H1 (cell line): ENCODE results near the gene MAPK11. TPM values are rescaled to one million over a fixed set of nuclear protein-coding genes. Genes with fewer than 3 reads are reported as not detected.

Experiments
- CTCF ChIA-PET: fragments of 300-600 bp; sonication (Branson Sonifier 250); formaldehyde crosslinking; loops from one replicate; lab custom pipeline; 2021; ENCODE audit not compliant: partially characterized antibody; lab: Charles Lee
- POLR2A ChIA-PET: fragments of 300-600 bp; sonication (Branson Sonifier 250); formaldehyde crosslinking; loops from one replicate; lab custom pipeline; 2021; ENCODE audit warnings: inconsistent platforms; ENCODE audit not compliant: partially characterized antibody; lab: Charles Lee
- DNase-seq, 2 experiments: peaks; one replicate each; pipeline versions ENCODE4 v3.0.0 to v3.0.0-alpha.2; 2010 to 2022; ENCODE audit warnings: low spot score in 2 of 2, low read depth in 1 of 2, mixed read lengths in 1 of 2
- FAIRE-seq: peaks from 2 replicates; lab custom pipeline; 2011; peaks lifted over from hg19 to GRCh38; lab: Jason Lieb, UNC
- H2AFZ ChIP-seq: 2 replicates; pipeline ENCODE4 v1.8.1; 2012; ENCODE audit warnings: low read length, inconsistent platforms
- H2AK5ac ChIP-seq: 2 replicates; pipeline ENCODE4 v1.6.1; 2013; ENCODE audit warnings: low read depth, low read length
- H2BK120ac ChIP-seq: replicated peaks from 2 replicates; pipeline ENCODE3; 2013; ENCODE audit warnings: low read depth, low read length, inconsistent platforms
- H2BK12ac ChIP-seq: 2 replicates; pipeline ENCODE4 v1.6.1; 2013; ENCODE audit warnings: low read depth, low read length
- H2BK15ac ChIP-seq: 2 replicates; pipeline ENCODE4 v1.6.1; 2013; ENCODE audit warnings: low read length
- H2BK20ac ChIP-seq: 2 replicates; pipeline ENCODE4 v1.6.1; 2013; ENCODE audit warnings: low read length
- H2BK5ac ChIP-seq: 2 replicates; pipeline ENCODE4 v1.6.1; 2013; ENCODE audit warnings: low read depth, low read length
- H3K14ac ChIP-seq: 2 replicates; pipeline ENCODE4 v1.6.1; 2013; ENCODE audit warnings: inconsistent platforms; ENCODE audit not compliant: insufficient read length
- H3K18ac ChIP-seq: 2 replicates; pipeline ENCODE4 v1.6.1; 2013; ENCODE audit warnings: low read length; ENCODE audit errors: extremely low read depth
- H3K23ac ChIP-seq: 2 replicates; pipeline ENCODE4 v1.6.1; 2013; ENCODE audit warnings: inconsistent platforms; ENCODE audit not compliant: insufficient read length
- H3K23me2 ChIP-seq: 2 replicates; pipeline ENCODE4 v1.6.1; 2013; ENCODE audit warnings: low read depth, low read length
- H3K27ac ChIP-seq: 2 replicates; pipeline ENCODE4 v1.6.1; 2011; ENCODE audit warnings: low read depth, low read length, inconsistent platforms
- H3K27me3 ChIP-seq, 4 experiments: replicated peaks in 1 of 4; 1 replicate in 1 of 4; 2 replicates in 3 of 4; pipeline versions ENCODE4 v1.6.1 to v1.8.1; 2011 to 2013; ENCODE audit warnings: low read length in 3 of 4, mild to moderate bottlenecking in 3 of 4, inconsistent platforms in 2 of 4, mixed read lengths in 2 of 4, moderate library complexity in 1 of 4; ENCODE audit not compliant: control insufficient read depth in 3 of 4, insufficient read depth in 3 of 4; ENCODE audit errors: extremely low read depth in 1 of 4
- H3K36me3 ChIP-seq, 4 experiments: 2 replicates each; pipeline versions ENCODE4 v1.6.1 to v1.8.1; 2011 to 2013; ENCODE audit warnings: mild to moderate bottlenecking in 4 of 4, low read length in 3 of 4, moderate library complexity in 2 of 4, control low read depth in 1 of 4, inconsistent platforms in 1 of 4; ENCODE audit not compliant: insufficient read depth in 4 of 4, control insufficient read depth in 2 of 4
- H3K4ac ChIP-seq: replicated peaks from 2 replicates; pipeline ENCODE3; 2013; ENCODE audit warnings: low read length, low read depth, mixed read lengths, inconsistent platforms; ENCODE audit not compliant: insufficient read length
- H3K4me1 ChIP-seq, 4 experiments: replicated peaks in 1 of 4; 1 replicate in 1 of 4; 2 replicates in 3 of 4; pipeline versions ENCODE4 v1.6.1 to v1.8.1; 2011 to 2013; ENCODE audit warnings: low read length in 3 of 4, inconsistent platforms in 2 of 4, mixed read lengths in 1 of 4; ENCODE audit not compliant: insufficient read depth in 4 of 4, control insufficient read depth in 3 of 4
- H3K4me2 ChIP-seq, 2 experiments: 2 replicates each; pipeline versions ENCODE4 v1.6.1 to v1.8.1; 2011 to 2013; ENCODE audit warnings: low read depth in 2 of 2, low read length in 2 of 2, control low read depth in 1 of 2, inconsistent platforms in 1 of 2, mild to moderate bottlenecking in 1 of 2; ENCODE audit not compliant: insufficient read depth in 1 of 2
- H3K4me3 ChIP-seq, 4 experiments: fragments of 200-600, 300-600 bp in 1 of 4; sonication (generic), shearing (Covaris generic), sonication (Bioruptor Twin) in 1 of 4; 2 replicates each; pipeline versions ENCODE4 v1.5.1 to v1.8.1; 2011 to 2016; ENCODE audit warnings: low read length in 4 of 4, low read depth in 3 of 4, control low read depth in 2 of 4, inconsistent platforms in 2 of 4, mild to moderate bottlenecking in 2 of 4, mixed read lengths in 1 of 4, moderate library complexity in 1 of 4; ENCODE audit not compliant: insufficient read depth in 2 of 4; ENCODE audit errors: extremely low read depth in 1 of 4
- H3K56ac ChIP-seq: replicated peaks from 2 replicates; pipeline ENCODE3; 2013; ENCODE audit warnings: low read depth, mild to moderate bottlenecking, mixed read lengths, low read length, inconsistent platforms; ENCODE audit not compliant: insufficient read length
- H3K79me1 ChIP-seq: 2 replicates; pipeline ENCODE4 v1.6.1; 2013; ENCODE audit warnings: low read depth, low read length, control low read depth
- H3K79me2 ChIP-seq, 2 experiments: 2 replicates each; pipeline versions ENCODE4 v1.6.1 to v1.8.1; 2012 to 2013; ENCODE audit warnings: low read length in 2 of 2, mild to moderate bottlenecking in 2 of 2, inconsistent platforms in 1 of 2; ENCODE audit not compliant: insufficient read depth in 2 of 2, control insufficient read depth in 1 of 2
- H3K9ac ChIP-seq, 4 experiments: replicated peaks in 1 of 4; 1 replicate in 1 of 4; 2 replicates in 3 of 4; pipeline versions ENCODE4 v1.6.1 to v1.8.1; 2011 to 2013; ENCODE audit warnings: low read depth in 3 of 4, low read length in 3 of 4, control low read depth in 2 of 4, mild to moderate bottlenecking in 2 of 4, moderate library complexity in 2 of 4, inconsistent platforms in 1 of 4; ENCODE audit errors: extremely low read depth in 1 of 4
- H3K9me3 ChIP-seq, 2 experiments: 2 replicates each; pipeline versions ENCODE4 v1.6.1 to v1.8.1; 2012 to 2013; ENCODE audit warnings: mild to moderate bottlenecking in 2 of 2, moderate library complexity in 2 of 2, control low read depth in 1 of 2, inconsistent platforms in 1 of 2, low read depth in 1 of 2, low read length in 1 of 2, mixed read lengths in 1 of 2; ENCODE audit not compliant: insufficient read depth in 2 of 2
- H4K20me1 ChIP-seq, 2 experiments: replicated peaks in 1 of 2; 2 replicates each; pipeline versions ENCODE3 to v1.8.1; 2011 to 2013; ENCODE audit warnings: inconsistent platforms in 2 of 2, low read length in 2 of 2, mild to moderate bottlenecking in 1 of 2; ENCODE audit not compliant: insufficient read depth in 2 of 2, control insufficient read depth in 1 of 2
- H4K5ac ChIP-seq: 2 replicates; pipeline ENCODE4 v1.6.1; 2013; ENCODE audit warnings: low read length, low read depth, mixed read lengths, inconsistent platforms; ENCODE audit not compliant: insufficient read length
- H4K8ac ChIP-seq: 2 replicates; pipeline ENCODE4 v1.8.0; 2013; ENCODE audit warnings: mild to moderate bottlenecking, moderate library complexity, low read length, inconsistent platforms; ENCODE audit not compliant: insufficient read depth; ENCODE audit errors: extremely low read depth
- H4K91ac ChIP-seq: replicated peaks from 2 replicates; pipeline ENCODE3; 2013; ENCODE audit warnings: low read length, mixed read lengths, inconsistent platforms; ENCODE audit not compliant: insufficient read length
- CBX5 ChIP-seq: fragments of 300-800, 300-1000 bp; sonication (generic); IDR thresholded peaks from 2 replicates; pipeline ENCODE4 v1.7.1; 2016; ENCODE audit warnings: antibody characterized with exemption, low read length, low read depth
- CTBP2 ChIP-seq: IDR thresholded peaks from 2 replicates; pipeline ENCODE4 v1.7.0; 2011; ENCODE audit warnings: borderline replicate concordance, mild to moderate bottlenecking, moderate library complexity, mixed read lengths, low read length; ENCODE audit not compliant: insufficient read depth, insufficient read length
- CTCF ChIP-seq, 3 experiments: IDR thresholded peaks; 1 replicate in 2 of 3; 2 replicates in 1 of 3; pipeline versions ENCODE4 v1.5.1 to v1.6.1; 2011; ENCODE audit warnings: low read length in 3 of 3, mild to moderate bottlenecking in 3 of 3, inconsistent platforms in 2 of 3, low read depth in 1 of 3, moderate library complexity in 1 of 3; ENCODE audit not compliant: insufficient read depth in 1 of 3; ENCODE audit errors: control extremely low read depth in 1 of 3
- E2F6 ChIP-seq: IDR thresholded peaks from 2 replicates; pipeline ENCODE4 v1.6.1; 2012; ENCODE audit warnings: inconsistent platforms
- EGR1 ChIP-seq: IDR thresholded peaks from 2 replicates; pipeline ENCODE4 v1.6.1; 2011; ENCODE audit warnings: low read depth, low read length, borderline replicate concordance
- RBBP5 ChIP-seq: IDR thresholded peaks from 2 replicates; pipeline ENCODE4 v1.7.1; 2012; ENCODE audit warnings: low read depth, mild to moderate bottlenecking, inconsistent platforms, low read length, moderate library complexity, borderline replicate concordance
- TEAD4 ChIP-seq: IDR thresholded peaks from 2 replicates; pipeline ENCODE4 v1.6.1; 2012; ENCODE audit warnings: low read depth, low read length, inconsistent platforms, mixed read lengths
- YY1 ChIP-seq: IDR thresholded peaks from 2 replicates; pipeline ENCODE4 v1.6.1; 2011; ENCODE audit warnings: low read depth, mild to moderate bottlenecking, low read length
- WGBS, 2 experiments: shearing (Covaris generic) in 1 of 2; methylation state at CpG; one replicate each; pipeline versions ENCODE4 v1.1.6 to v1.1.7; 2013 to 2015; ENCODE audit warnings: low lambda C conversion rate in 2 of 2, mixed read lengths in 2 of 2, inconsistent platforms in 1 of 2, low coverage in 1 of 2, missing lambda C conversion rate in 1 of 2; ENCODE audit not compliant: insufficient replicate concordance in 2 of 2, insufficient coverage in 1 of 2, insufficient read length in 1 of 2; ENCODE audit errors: extremely low coverage in 1 of 2, missing lambda C conversion rate in 1 of 2; 5-methylcytosine and 5-hydroxymethylcytosine counted together
- polyA plus RNA-seq, 7 experiments: library from polyadenylated mRNA; depleted of rRNA in 3 of 7; stranded (reverse) in 5 of 7; unstranded in 2 of 7; fragments of >200 nt in 5 of 7; fragments of 200-250 nt in 2 of 7; gene quantifications; 1 replicate in 5 of 7; 2 replicates in 1 of 7; 4 replicates in 1 of 7; pipeline versions ENCODE4 v1.2.1 to v1.2.3, GENCODE V29; 2011 to 2013; ENCODE audit warnings: missing spikeins in 2 of 7, mixed read lengths in 2 of 7
- total RNA-seq: library from RNA; stranded (reverse); fragmentation: NEBNext Ultra II Directional; extraction: Animal tissue kit (Norgen Biotek cat#: 25700); gene quantifications from 2 replicates; pipeline ENCODE4 v1.2.1, GENCODE V29; 2021

MAPK11 gene
- total and polyA plus RNA-seq, 2 of the 8 experiments (the other 6 are each of a cell fraction or from before 2014, with no cell fraction given): 0.70 to 1.5 TPM

- Histone ChIP-seq H3K4me1 (peaks cover 2 to 14% (median 9%) of the 10 kb centered on the region in 4 experiments; a peak in 6 of 7 replicates), H3K18ac (no peak overlapping the region), H2BK20ac (no peak overlapping the region), H2BK120ac (no peak overlapping the region), H4K5ac (no peak overlapping the region), H3K14ac (no peak overlapping the region), H2AFZ (no peak overlapping the region), H2BK5ac (no peak overlapping the region), H4K91ac (no peak overlapping the region), H2BK15ac (no peak overlapping the region), H3K23ac (no peak overlapping the region), H4K8ac (no peak overlapping the region; the same call in 1 of the 2 replicates), H3K4ac (no peak overlapping the region), H3K27ac (no peak overlapping the region), H3K23me2 (peaks cover 11% of the 10 kb centered on the region; the same call in 1 of the 2 replicates), H3K9me3 (peaks cover under 1 to 16% of the 10 kb centered on the region in 2 experiments; a peak in 3 of 4 replicates), H3K79me1 (no peaks in the 10 kb centered on the region), H2AK5ac (no peak overlapping the region), H3K36me3 (peaks cover 4 to 10% (median 8%) of the 10 kb centered on the region in 4 experiments; a peak in 5 of 8 replicates), H3K4me3 (peak overlapping the region in 3 of 4 experiments; percentile 10 to 55 (median 36); a peak in 6 of 8 replicates), H3K9ac (no peak overlapping the region), H3K27me3 (peaks cover 24 to 50% (median 41%) of the 10 kb centered on the region in 4 experiments; a peak in 6 of 7 replicates), H3K4me2 (peak overlapping the region; percentile 59 to 79), H3K79me2 (no peaks in the 10 kb centered on the region), H4K20me1 (peaks cover 6 to 9% of the 10 kb centered on the region in 2 experiments), H3K56ac (no peak overlapping the region), H2BK12ac (no peak overlapping the region)
- DNase-seq (peak in 1 of 2 experiments; percentile 89), FAIRE-seq (no peak)
- ChIA-PET CTCF (interaction anchor here (1.3 to 1.5 kb wide), 2 partner anchors 24 to 45 kb away, joined by 4 to 6 read pairs; no protein-coding TSS in a partner anchor), POLR2A (interaction anchor here (0.9 to 3.2 kb wide), 3 partner anchors 19 to 70 kb away, joined by 3 to 12 read pairs (median 3); no protein-coding TSS in a partner anchor)
- WGBS, 2 experiments: 13% methylated on average over 48 of the region's 53 CpGs; no CpG with 5 or more reads in 1 of the 2 experiments
- TF ChIP-seq TEAD4 (no peak), RBBP5 (no peak), EGR1 (no peak), CTCF (IDR thresholded peaks at IDR 0.05; ENCODE audit: control extremely low read depth in 1 of 3, insufficient read depth in 1 of 3, low read depth in 1 of 3, low read length in 3 of 3) (no peak), CTBP2 (peak; percentile 77), E2F6 (no peak), CBX5 (no peak), YY1 (no peak)
Measured at GRCh38 chr22:50270666-50271394, 650 bp upstream of the MAPK11 start.
